MM.1S (cell line): Measurements from ENCODE around the gene IL19.

ENCODE experiments used
- CTCF ChIP-seq: fragments of 300-600 bp; sonication (generic); IDR thresholded peaks from 2 replicates; pipeline ENCODE4 v1.5.1; 2016; ENCODE audit warnings: antibody characterized with exemption, low read length, mixed read lengths
- EZH2 ChIP-seq: fragments of 300-600 bp; sonication (generic); optimal IDR thresholded peaks from 2 replicates; pipeline ENCODE3; 2017; ENCODE audit warnings: low read depth, mild to moderate bottlenecking, antibody characterized with exemption, low read length, mixed read lengths

- no peak for TF ChIP-seq CTCF
- no peak for TF ChIP-seq EZH2
Observed at GRCh38 chr1:206792939-206793607, 22.5 kb downstream of the IL19 start.
